HCT116 (cell line): ENCODE results near the gene IL12A. TPM values are rescaled to one million over a fixed set of nuclear protein-coding genes. Genes with fewer than 3 reads are reported as not detected.

Source experiments
- ATAC-seq: fragments of 200-7000 bp; cut with Tn5 transposase; 2 replicates; pipeline ENCODE4 v1.9.1; 2020; ENCODE audit warnings: mild to moderate bottlenecking, moderate library complexity
- BruUV-seq: library from RNA; stranded (reverse); fragments of 400-500 nt; replicated peaks from 2 replicates; lab custom pipeline; 2021; lab: Mats Ljungman, UMichigan
- CTCF ChIA-PET: fragments of 300-600 bp; sonication (Branson Sonifier 250); formaldehyde crosslinking; loops from one replicate; lab custom pipeline; 2021; ENCODE audit warnings: antibody characterized with exemption; lab: Charles Lee
- POLR2A ChIA-PET: fragments of 300-600, 350-600 bp; sonication (Branson Sonifier 250); formaldehyde crosslinking; loops from one replicate; lab custom pipeline; 2021; ENCODE audit warnings: antibody characterized with exemption; lab: Charles Lee
- RAD21 ChIA-PET, 2 experiments: fragments of 300-600 bp; sonication (Branson Sonifier 250); formaldehyde crosslinking; loops; one replicate each; lab custom pipeline; 2023; ENCODE audit warnings: low total read pairs in 2 of 2; ENCODE audit not compliant: uncharacterized antibody in 2 of 2, unreplicated experiment in 2 of 2, low non-redundant PET in 1 of 2; lab: Charles Lee
- DNase-seq: peaks from one replicate; pipeline ENCODE4 v3.0.0-alpha.2; 2010; ENCODE audit warnings: low read depth, low spot score
- H2AFZ ChIP-seq: fragments of 200-600 bp; shearing (Covaris generic), sonication (generic); 2 replicates; pipeline ENCODE4 v1.6.1; 2017; ENCODE audit warnings: low read depth, mixed run types, mixed read lengths, antibody characterized with exemption, low read length; ENCODE audit not compliant: poor library complexity, severe bottlenecking
- H3K27ac ChIP-seq: 2 replicates; pipeline ENCODE4 v1.5.1; 2012; ENCODE audit warnings: low read depth, low read length
- H3K27me3 ChIP-seq: fragments of 200-600 bp; sonication (generic); 2 replicates; pipeline ENCODE4 v1.6.1; 2016; ENCODE audit warnings: mixed run types, low read length, mixed read lengths; ENCODE audit not compliant: insufficient read depth
- H3K36me3 ChIP-seq, 2 experiments: fragments of 200-500 bp in 1 of 2; fragments of 200-600 bp in 1 of 2; sonication (Bioruptor generic) in 1 of 2; sonication (generic) in 1 of 2; 2 replicates each; pipeline versions ENCODE4 v1.5.1 to v1.6.1; 2014 to 2016; ENCODE audit warnings: low read length in 2 of 2, inconsistent platforms in 1 of 2, mixed read lengths in 1 of 2, mixed run types in 1 of 2; ENCODE audit not compliant: insufficient read depth in 2 of 2, control insufficient read depth in 1 of 2
- H3K4me1 ChIP-seq, 2 experiments: fragments of 200-600 bp in 1 of 2; sonication (generic) in 1 of 2; 2 replicates each; pipeline versions ENCODE4 v1.5.1 to v1.6.1; 2012 to 2017; ENCODE audit warnings: low read length in 2 of 2, inconsistent platforms in 1 of 2, mild to moderate bottlenecking in 1 of 2, mixed read lengths in 1 of 2, mixed run types in 1 of 2, moderate library complexity in 1 of 2; ENCODE audit not compliant: insufficient read depth in 2 of 2, control insufficient read depth in 1 of 2
- H3K4me2 ChIP-seq: fragments of 200-600 bp; sonication (generic); 2 replicates; pipeline ENCODE4 v1.6.1; 2017; ENCODE audit warnings: mixed run types, low read length, mixed read lengths
- H3K4me3 ChIP-seq, 2 experiments: fragments of 200-600 bp in 1 of 2; sonication (generic) in 1 of 2; replicated peaks in 1 of 2; 2 replicates each; pipeline ENCODE4 v1.5.1; 2011 to 2016; ENCODE audit warnings: low read length in 2 of 2, control low read depth in 1 of 2, low read depth in 1 of 2, mild to moderate bottlenecking in 1 of 2, mixed read lengths in 1 of 2, mixed run types in 1 of 2
- H3K79me2 ChIP-seq: fragments of 200-600 bp; sonication (generic); 2 replicates; pipeline ENCODE4 v1.6.1; 2017; ENCODE audit warnings: mild to moderate bottlenecking, mixed run types, low read length, moderate library complexity, mixed read lengths; ENCODE audit not compliant: insufficient read depth
- H3K9ac ChIP-seq: fragments of 200-600 bp; sonication (generic); 2 replicates; pipeline ENCODE4 v1.6.1; 2016; ENCODE audit warnings: low read length, mixed read lengths
- H3K9me2 ChIP-seq: fragments of 200-600 bp; sonication (generic), shearing (Covaris generic); 2 replicates; pipeline ENCODE4 v1.6.1; 2017; ENCODE audit warnings: mixed run types, mild to moderate bottlenecking, moderate library complexity; ENCODE audit not compliant: insufficient read depth
- H3K9me3 ChIP-seq, 2 experiments: fragments of 200-500 bp in 1 of 2; fragments of 200-600 bp in 1 of 2; sonication (Bioruptor generic) in 1 of 2; sonication (generic) in 1 of 2; 2 replicates each; pipeline ENCODE4 v1.6.1; 2014 to 2017; ENCODE audit warnings: low read length in 2 of 2, mixed read lengths in 2 of 2, inconsistent platforms in 1 of 2, low read depth in 1 of 2, mild to moderate bottlenecking in 1 of 2, mixed run types in 1 of 2, moderate library complexity in 1 of 2; ENCODE audit not compliant: control insufficient read depth in 1 of 2, insufficient read depth in 1 of 2
- H4K20me1 ChIP-seq: fragments of 200-600 bp; sonication (generic), shearing (Covaris generic); 2 replicates; pipeline ENCODE4 v1.6.1; 2017; ENCODE audit warnings: mixed run types, mild to moderate bottlenecking, moderate library complexity; ENCODE audit not compliant: insufficient read depth
- ELF1 ChIP-seq: IDR thresholded peaks from 2 replicates; pipeline ENCODE4 v1.6.1; 2012; ENCODE audit warnings: low read depth, borderline replicate concordance
- EZH2phosphoT487 ChIP-seq: fragments of 200-600 bp; IDR thresholded peaks from 2 replicates; pipeline ENCODE4 v1.6.1; 2018; ENCODE audit warnings: antibody characterized with exemption, borderline replicate concordance
- FOSL1 ChIP-seq: IDR thresholded peaks from 2 replicates; pipeline ENCODE4 v1.6.1; 2012; ENCODE audit warnings: low read depth
- JUND ChIP-seq: IDR thresholded peaks from 2 replicates; pipeline ENCODE4 v1.6.1; 2012
- RAD21 ChIP-seq: IDR thresholded peaks from 2 replicates; pipeline ENCODE4 v1.6.1; 2012; ENCODE audit warnings: low read depth, mild to moderate bottlenecking
- SIN3A ChIP-seq: IDR thresholded peaks from 2 replicates; pipeline ENCODE4 v1.6.1; 2012; ENCODE audit warnings: low read depth
- SP1 ChIP-seq: IDR thresholded peaks from 2 replicates; pipeline ENCODE4 v1.6.1; 2012; ENCODE audit warnings: low read depth
- SRF ChIP-seq: IDR thresholded peaks from 2 replicates; pipeline ENCODE4 v1.6.1; 2012; ENCODE audit warnings: low read depth
- TCF7L2 ChIP-seq: IDR thresholded peaks from 2 replicates; pipeline ENCODE4 v1.7.0; 2011; ENCODE audit warnings: borderline replicate concordance, inconsistent platforms; ENCODE audit not compliant: insufficient read depth, insufficient read length; ENCODE audit errors: extremely low read depth
- YY1 ChIP-seq: IDR thresholded peaks from 2 replicates; pipeline ENCODE4 v1.6.1; 2011; ENCODE audit warnings: low read length, low read depth, moderate library complexity, mild to moderate bottlenecking; ENCODE audit not compliant: insufficient replicate concordance; ENCODE audit errors: extremely low read depth
- ZFX ChIP-seq: fragments of 450-650 bp; IDR thresholded peaks from 2 replicates; pipeline ENCODE4 v1.6.1; 2017
- ZNF274 ChIP-seq: fragments of 200-500 bp; sonication (Bioruptor generic); IDR thresholded peaks from 2 replicates; pipeline ENCODE4 v1.6.1; 2014; ENCODE audit warnings: mild to moderate bottlenecking, low read depth, low read length, inconsistent platforms
- intact Hi-C: fragments of 100-400 bp; cut with micrococcal nuclease; formaldehyde crosslinking; loops from 2 replicates; pipeline ENCODE4 v1.10.0; 2022
- total RNA-seq: library from RNA; stranded (reverse); gene quantifications from one replicate; pipeline ENCODE4 v1.2.1, GENCODE V29; 2021; ENCODE audit not compliant: unreplicated experiment
- TF ChIP-seq, protein P1 (sequence below): IDR thresholded peaks from 2 replicates; pipeline ENCODE4 v1.6.1; 2012
- TF ChIP-seq, protein P2 (sequence below), 3 experiments: fragments of 200-600 bp in 1 of 3; sonication (generic) in 1 of 3; IDR thresholded peaks in 2 of 3; conservative IDR thresholded peaks in 1 of 3; 2 replicates each; pipeline ENCODE4 v1.5.1; 2012 to 2017; ENCODE audit warnings: low read depth in 2 of 3, low read length in 2 of 3, antibody characterized with exemption in 1 of 3, borderline replicate concordance in 1 of 3, control low read depth in 1 of 3, mild to moderate bottlenecking in 1 of 3, mixed read lengths in 1 of 3, mixed run types in 1 of 3, moderate library complexity in 1 of 3; ENCODE audit not compliant: insufficient read depth in 1 of 3

Gene IL12A
- total RNA-seq, 1 experiment from 2014 or later, result 2.8 TPM

DNA sequence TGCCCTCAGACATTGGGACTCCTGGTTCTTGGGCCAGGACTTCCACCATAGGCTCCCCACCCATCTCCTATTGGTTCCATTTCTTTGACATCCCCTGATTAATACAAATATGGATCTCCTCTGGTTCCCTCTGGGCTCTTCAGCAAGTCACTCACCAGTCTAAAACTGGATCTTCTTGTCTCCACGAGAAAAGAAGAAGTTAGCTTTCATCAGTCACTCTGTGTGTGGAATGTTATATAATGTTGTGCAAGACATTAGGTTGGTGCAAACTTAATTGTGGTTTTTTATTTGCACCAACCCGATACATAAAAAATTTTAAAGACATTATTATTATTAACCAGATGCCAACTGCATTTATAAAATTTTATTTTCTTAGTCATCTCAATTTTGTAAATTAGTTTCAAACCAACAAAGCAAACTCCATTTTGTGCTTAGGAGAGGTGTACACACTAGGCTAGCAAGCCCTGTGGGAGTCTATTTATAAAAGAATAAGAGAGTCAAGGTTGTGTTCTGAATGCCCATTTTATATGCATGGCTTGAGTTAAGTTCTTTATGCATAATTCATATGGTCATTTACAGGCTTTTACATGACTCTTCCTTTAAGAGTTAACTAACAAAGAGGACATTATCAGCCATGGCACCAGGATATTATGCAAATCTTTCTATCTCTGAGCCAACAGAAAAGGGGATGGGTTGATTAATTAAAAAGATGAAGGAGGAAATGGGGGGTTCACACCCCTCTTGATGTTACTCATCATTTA is 35.1 kb upstream of the IL12A start:
- no peaks in the 10 kb centered on the region for H4K20me1 ChIP-seq
- H3K9me3 ChIP-seq, result no peaks in the 10 kb centered on the region
- no peak overlapping the region for H3K4me2 ChIP-seq
- H3K79me2 ChIP-seq, result no peaks in the 10 kb centered on the region
- no peaks in the 10 kb centered on the region for H3K4me1 ChIP-seq
- DNase-seq, result no peak
- ChIA-PET RAD21 (no interaction called here), CTCF (interaction anchor here (1.8 kb wide), 1 partner anchor 36 kb away, joined by 4 read pairs; the partner anchor contains the start of gene IL12A), POLR2A (no interaction called here)
- no peak for ATAC-seq
- H3K36me3 ChIP-seq, result no peaks in the 10 kb centered on the region
- intact Hi-C loops, result no loop called here
- H3K9me2 ChIP-seq, result no peaks in the 10 kb centered on the region
- H2AFZ ChIP-seq, result no peak overlapping the region
- H3K9ac ChIP-seq, result no peak overlapping the region
- BruUV-seq, result no TSS peak
- no peak for TF ChIP-seq SRF
- TF ChIP-seq TCF7L2, result no peak
- TF ChIP-seq FOSL1, result no peak
- TF ChIP-seq RAD21, result no peak
- no peak for TF ChIP-seq YY1
- TF ChIP-seq EZH2phosphoT487, result no peak
- no peak for TF ChIP-seq SIN3A
- no peak for TF ChIP-seq ZNF274
- no peak for TF ChIP-seq ZFX
- TF ChIP-seq, protein P1, sequence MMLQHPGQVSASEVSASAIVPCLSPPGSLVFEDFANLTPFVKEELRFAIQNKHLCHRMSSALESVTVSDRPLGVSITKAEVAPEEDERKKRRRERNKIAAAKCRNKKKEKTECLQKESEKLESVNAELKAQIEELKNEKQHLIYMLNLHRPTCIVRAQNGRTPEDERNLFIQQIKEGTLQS, result no peak
- TF ChIP-seq, protein P2, sequence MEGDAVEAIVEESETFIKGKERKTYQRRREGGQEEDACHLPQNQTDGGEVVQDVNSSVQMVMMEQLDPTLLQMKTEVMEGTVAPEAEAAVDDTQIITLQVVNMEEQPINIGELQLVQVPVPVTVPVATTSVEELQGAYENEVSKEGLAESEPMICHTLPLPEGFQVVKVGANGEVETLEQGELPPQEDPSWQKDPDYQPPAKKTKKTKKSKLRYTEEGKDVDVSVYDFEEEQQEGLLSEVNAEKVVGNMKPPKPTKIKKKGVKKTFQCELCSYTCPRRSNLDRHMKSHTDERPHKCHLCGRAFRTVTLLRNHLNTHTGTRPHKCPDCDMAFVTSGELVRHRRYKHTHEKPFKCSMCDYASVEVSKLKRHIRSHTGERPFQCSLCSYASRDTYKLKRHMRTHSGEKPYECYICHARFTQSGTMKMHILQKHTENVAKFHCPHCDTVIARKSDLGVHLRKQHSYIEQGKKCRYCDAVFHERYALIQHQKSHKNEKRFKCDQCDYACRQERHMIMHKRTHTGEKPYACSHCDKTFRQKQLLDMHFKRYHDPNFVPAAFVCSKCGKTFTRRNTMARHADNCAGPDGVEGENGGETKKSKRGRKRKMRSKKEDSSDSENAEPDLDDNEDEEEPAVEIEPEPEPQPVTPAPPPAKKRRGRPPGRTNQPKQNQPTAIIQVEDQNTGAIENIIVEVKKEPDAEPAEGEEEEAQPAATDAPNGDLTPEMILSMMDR (IDR thresholded peaks at IDR 0.05 in 2 of 3, conservative IDR thresholded peaks at IDR 0.05 in 1 of 3; ENCODE audit: borderline replicate concordance in 1 of 3, insufficient read depth in 1 of 3, low read depth in 2 of 3, low read length in 2 of 3), result no peak
- no peak for TF ChIP-seq JUND
- TF ChIP-seq ELF1, result no peak
- TF ChIP-seq SP1, result no peak
- no peak overlapping the region for H3K27ac ChIP-seq
- no peak overlapping the region for H3K4me3 ChIP-seq
- H3K27me3 ChIP-seq, result no peaks in the 10 kb centered on the region
